ENCODE results near the gene MRPS31. TPM values are rescaled to one million over a fixed set of nuclear protein-coding genes. Genes with fewer than 3 reads are reported as not detected.

The MRPS31 gene
- total RNA-seq, 2 donors from 2014 or later: 17.8 to 31.5 TPM

- Histone ChIP-seq H3K27me3 (no peaks in the 10 kb centered on the region), H3K4me1 (peaks cover 0 to 16% of the 10 kb centered on the region in 2 donors), H3K4me3 (no peak overlapping the region), H3K9me3 (no peaks in the 10 kb centered on the region), H3K36me3 (no peaks in the 10 kb centered on the region), H3K27ac (no peak overlapping the region)
- TF ChIP-seq CTCF (IDR thresholded peaks at IDR 0.05): no peak
- no peak for DNase-seq (ENCODE audit: low spot score)
Observed at GRCh38 chr13:40774672-40775071, 3.7 kb upstream of the MRPS31 start.

- H3K27ac ChIP-seq: no peak overlapping the region
- no peak overlapping the region for H3K4me3 ChIP-seq
- H3K27me3 ChIP-seq: no peaks in the 10 kb centered on the region
- no peaks in the 10 kb centered on the region for H3K9me3 ChIP-seq
- no peak for DNase-seq (ENCODE audit: low spot score)
- no peak for TF ChIP-seq CTCF (IDR thresholded peaks at IDR 0.05)
- H3K36me3 ChIP-seq: no peaks in the 10 kb centered on the region
- H3K4me1 ChIP-seq: peaks cover 0 to 18% of the 10 kb centered on the region in 2 donors
Observed at GRCh38 chr13:40772765-40773473, 1.9 kb upstream of the MRPS31 start.

- H3K27me3 ChIP-seq: no peaks in the 10 kb centered on the region
- H3K4me3 ChIP-seq: peak overlapping the region; percentile 78 to 91
- H3K9me3 ChIP-seq: no peaks in the 10 kb centered on the region
- no peak for TF ChIP-seq CTCF (IDR thresholded peaks at IDR 0.05)
- DNase-seq (ENCODE audit: low spot score): no peak
- peaks cover 0 to 14% of the 10 kb centered on the region in 2 donors for H3K4me1 ChIP-seq
- peaks cover 7% of the 10 kb centered on the region for H3K36me3 ChIP-seq
- H3K27ac ChIP-seq: peak overlapping the region; percentile 84 to 86
Observed at GRCh38 chr13:40770609-40770933, 419 bp downstream of the MRPS31 start.

- no peak for DNase-seq (ENCODE audit: low spot score)
- TF ChIP-seq CTCF (IDR thresholded peaks at IDR 0.05): no peak
- Histone ChIP-seq H3K27ac (peak overlapping the region in 1 of 2 donors; percentile 86), H3K4me1 (peaks cover 0 to 14% of the 10 kb centered on the region in 2 donors), H3K27me3 (no peaks in the 10 kb centered on the region), H3K36me3 (peaks cover 7% of the 10 kb centered on the region), H3K9me3 (no peaks in the 10 kb centered on the region), H3K4me3 (peak overlapping the region; percentile 78 to 91)
Observed at GRCh38 chr13:40769970-40770369, 1.0 kb downstream of the MRPS31 start.

- H3K27me3 ChIP-seq: no peaks in the 10 kb centered on the region
- peaks cover 0 to 14% of the 10 kb centered on the region in 2 donors for H3K4me1 ChIP-seq
- no peak overlapping the region for H3K27ac ChIP-seq
- DNase-seq (ENCODE audit: low spot score): no peak
- no peak overlapping the region for H3K4me3 ChIP-seq
- H3K9me3 ChIP-seq: no peaks in the 10 kb centered on the region
- no peak for TF ChIP-seq CTCF (IDR thresholded peaks at IDR 0.05)
- H3K36me3 ChIP-seq: peaks cover 7% of the 10 kb centered on the region
Observed at GRCh38 chr13:40765602-40766001, 5.4 kb downstream of the MRPS31 start.

All from right atrium auricular region (tissue), 2 donors.